GM21360 (cell line): ENCODE results near the gene PPEF1.

Experiments
- ATAC-seq: cut with Tn5 transposase; IDR thresholded peaks from one replicate; pipeline ENCODE4 v1.9.1; 2021; ENCODE audit warnings: mild to moderate bottlenecking, moderate library complexity; ENCODE audit not compliant: unreplicated experiment

PPEF1 gene

DNA sequence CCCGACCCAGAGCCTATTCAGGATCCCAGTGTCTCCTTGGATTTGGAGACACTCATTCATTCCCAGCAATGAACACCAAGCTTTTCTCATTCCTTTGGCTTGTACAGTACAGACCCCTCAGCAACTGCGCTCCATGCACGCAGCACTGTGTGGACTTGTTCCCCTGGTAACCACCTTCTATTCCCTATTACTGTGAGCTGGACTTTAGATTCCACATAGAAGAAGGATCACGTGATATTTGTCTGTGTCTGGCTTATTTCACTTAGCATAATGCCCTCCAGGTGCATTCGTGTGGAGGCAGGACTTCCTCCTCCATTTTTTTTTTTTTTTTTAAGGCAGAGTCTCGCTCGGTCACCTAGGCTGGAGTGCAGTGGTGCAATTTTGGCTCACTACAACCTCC is 170.0 kb downstream of the PPEF1 start:
- ATAC-seq = no peak
